Measurements from ENCODE around the gene ITGA11.

ITGA11 gene

GRCh38 chr15:68307131-68307928 lies 124.6 kb downstream of the ITGA11 start:
- no peak for DNase-seq

DNA sequence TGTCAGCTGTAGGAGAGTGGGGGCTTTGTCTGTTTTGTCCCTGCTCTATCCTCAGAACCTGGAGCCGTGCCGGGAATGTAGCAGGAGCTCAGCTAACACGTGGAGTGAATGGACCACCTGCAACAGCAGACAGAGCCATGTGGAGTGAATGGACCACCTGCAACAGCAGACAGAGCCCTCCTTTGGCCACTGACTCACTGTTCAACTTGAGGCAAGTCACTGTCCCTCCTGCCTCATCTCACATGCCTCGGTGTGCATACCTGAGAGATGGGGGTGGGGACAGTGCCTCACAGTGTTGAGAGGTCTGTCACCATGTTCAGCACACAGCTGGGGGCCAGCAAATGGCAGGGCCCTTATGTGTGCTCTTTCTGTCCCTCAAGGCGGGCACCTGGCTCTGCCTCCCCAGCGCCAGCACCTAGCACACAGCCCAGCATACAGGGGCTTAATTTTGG lies 126.5 kb downstream of the ITGA11 start:
- no peak for DNase-seq

DNA sequence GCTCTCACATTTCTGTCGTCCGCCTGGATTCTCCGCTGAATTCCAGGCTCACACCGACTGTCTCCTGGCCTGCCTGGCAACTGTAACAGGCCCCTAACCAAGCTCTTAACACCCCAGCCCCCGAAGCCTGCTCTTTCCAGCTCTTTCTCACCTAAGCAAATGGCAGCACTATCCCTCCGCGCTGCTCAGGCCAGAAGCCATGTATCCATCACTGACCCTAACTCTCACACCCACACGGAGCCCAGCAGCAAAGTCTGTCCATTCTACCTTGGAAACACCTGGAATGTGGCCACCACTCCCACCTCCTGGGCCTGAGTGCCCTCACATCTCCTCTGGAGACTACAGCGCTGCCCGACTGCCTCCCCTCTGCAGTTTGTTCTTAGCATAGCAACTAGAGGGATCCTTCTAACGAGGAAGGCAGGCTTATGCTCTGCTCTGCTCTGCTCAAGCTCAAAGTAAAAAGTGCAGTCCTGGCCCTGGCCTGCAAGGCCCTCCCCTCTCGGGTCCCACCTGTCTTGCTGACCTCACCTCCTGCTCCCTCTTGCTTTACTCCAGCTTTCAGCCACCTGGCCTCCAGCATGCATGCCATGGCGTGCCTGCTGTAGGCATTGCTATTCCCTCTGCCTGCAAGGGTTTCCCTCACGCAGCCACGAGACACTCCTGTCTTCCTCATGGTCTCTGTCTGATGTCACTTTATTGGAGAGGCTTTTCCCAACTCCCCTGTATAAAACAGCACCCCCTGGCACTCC lies 127.2 kb downstream of the ITGA11 start:
- no peak for DNase-seq

- DNase-seq = no peak
These were observed 128.2 kb downstream of the ITGA11 start for GRCh38 chr15:68303560-68304436.

GRCh38 chr15:68303134-68303533 lies 128.8 kb downstream of the ITGA11 start:
- no peak for DNase-seq

- no peak for DNase-seq
These were observed 129.2 kb downstream of the ITGA11 start for GRCh38 chr15:68302729-68303128.

DNA sequence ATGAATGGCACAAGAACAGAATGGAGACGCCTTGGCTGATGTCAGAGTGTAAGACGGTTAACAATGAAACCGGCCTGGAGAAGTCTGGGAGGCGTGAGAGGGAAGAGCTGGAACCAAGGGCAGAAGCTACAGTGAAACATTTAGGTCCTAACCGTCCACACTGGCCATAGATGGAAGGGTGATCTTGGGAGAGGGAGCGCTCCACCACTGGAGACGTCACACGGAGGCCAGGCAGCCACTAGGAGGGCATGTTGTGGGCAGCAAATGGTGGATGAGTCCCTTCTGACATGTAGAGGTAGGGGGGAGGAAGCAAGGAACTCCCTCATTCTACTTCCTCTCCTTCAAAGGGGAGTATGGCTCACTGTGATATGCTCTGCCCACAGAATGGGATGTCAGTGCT lies 130.7 kb downstream of the ITGA11 start:
- no peak for DNase-seq

GRCh38 chr15:68300115-68300940 lies 131.6 kb downstream of the ITGA11 start:
- DNase-seq = no peak

DNA sequence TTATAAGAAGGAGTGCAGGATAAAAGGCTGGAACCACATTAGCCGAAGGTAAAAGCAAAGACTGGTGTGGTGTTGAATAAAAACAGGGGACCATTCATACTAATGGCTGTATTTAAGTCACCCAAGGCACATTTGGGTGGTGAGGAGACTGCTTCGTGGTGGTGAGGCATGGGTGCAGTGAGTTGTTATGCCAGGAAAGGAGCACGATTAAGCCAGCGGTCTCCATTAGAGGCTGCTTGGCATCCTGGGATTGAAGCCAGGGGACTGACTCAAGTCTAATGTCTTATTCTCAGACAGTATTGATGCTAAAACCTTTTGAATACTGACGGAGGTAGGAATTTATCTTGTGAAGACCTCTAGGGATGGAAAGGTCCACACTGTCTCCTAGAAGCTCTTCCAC lies 132.5 kb downstream of the ITGA11 start:
- no peak for DNase-seq

GRCh38 chr15:68298882-68299381 lies 133.0 kb downstream of the ITGA11 start:
- DNase-seq = no peak

- no peak for DNase-seq
These were observed 133.6 kb downstream of the ITGA11 start for GRCh38 chr15:68298336-68298735.

- DNase-seq = no peak
These were observed 136.8 kb downstream of the ITGA11 start for GRCh38 chr15:68295014-68295805.

DNA sequence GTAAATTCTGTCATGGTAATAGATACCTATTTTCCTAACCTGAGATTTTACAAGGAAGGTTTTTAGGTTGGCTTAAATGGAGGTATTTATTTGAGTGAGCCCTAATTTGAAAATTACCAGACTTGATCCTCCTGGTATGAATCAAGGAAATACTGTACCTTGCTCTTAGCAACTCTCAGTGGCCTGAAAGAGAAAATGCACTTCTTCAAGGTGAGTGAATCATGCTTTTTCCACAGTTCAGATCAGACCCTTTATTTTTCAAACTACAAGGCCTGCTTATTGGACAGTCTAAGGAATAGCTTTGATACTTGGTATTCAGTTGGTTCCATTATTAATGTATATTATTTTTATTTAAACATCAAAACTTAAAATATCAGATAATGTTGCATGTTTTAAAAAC lies 139.0 kb downstream of the ITGA11 start:
- DNase-seq = no peak

- no peak for DNase-seq
These were observed 139.7 kb downstream of the ITGA11 start for GRCh38 chr15:68292157-68292781.

DNA sequence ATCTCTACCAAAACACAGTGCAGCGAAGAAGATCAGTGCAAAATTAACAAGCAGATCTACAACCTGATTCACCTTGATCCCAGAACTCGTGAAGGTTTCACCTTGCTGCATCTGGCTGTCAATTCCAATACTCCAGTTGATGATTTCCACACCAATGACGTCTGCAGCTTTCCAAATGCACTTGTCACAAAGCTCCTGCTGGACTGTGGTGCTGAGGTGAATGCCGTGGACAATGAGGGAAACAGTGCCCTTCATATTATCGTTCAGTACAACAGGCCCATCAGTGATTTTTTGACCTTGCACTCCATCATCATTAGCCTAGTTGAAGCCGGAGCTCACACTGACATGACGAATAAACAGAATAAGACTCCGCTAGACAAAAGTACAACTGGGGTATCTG lies 141.2 kb downstream of the ITGA11 start:
- no peak for DNase-seq

GRCh38 chr15:68289621-68290352 lies 142.2 kb downstream of the ITGA11 start:
- DNase-seq = no peak

DNA sequence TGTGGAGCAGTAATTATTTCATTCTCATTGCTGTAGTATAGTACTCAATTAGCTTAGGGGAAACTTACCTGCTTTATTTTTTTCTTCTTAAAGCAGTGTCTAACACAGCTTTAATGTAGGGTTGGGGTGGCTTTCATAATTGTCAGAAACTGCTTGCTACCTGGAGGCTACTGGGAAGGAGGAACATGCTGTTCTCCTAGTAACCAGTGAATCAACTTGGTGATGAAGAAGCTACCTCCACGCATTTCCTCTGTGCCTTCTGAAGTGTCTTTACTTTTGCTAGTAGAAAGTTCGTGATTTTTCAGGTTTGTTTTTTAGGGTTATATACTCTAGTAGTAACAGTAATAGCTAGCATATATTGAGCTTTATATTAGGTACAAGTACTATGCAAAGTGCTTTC lies 142.9 kb downstream of the ITGA11 start:
- DNase-seq = no peak

GRCh38 chr15:68286256-68286655 lies 145.7 kb downstream of the ITGA11 start:
- DNase-seq = no peak

GRCh38 chr15:68285259-68285980 lies 146.5 kb downstream of the ITGA11 start:
- DNase-seq = no peak
